DND-41 (cell line): ENCODE results near the gene SLAMF1.

ENCODE experiments used
- ATAC-seq: fragments of 200-7000 bp; cut with Tn5 transposase; 3 replicates; pipeline ENCODE4 v1.9.1; 2021; ENCODE audit warnings: low read depth; ENCODE audit not compliant: insufficient read depth
- DNase-seq: peaks from one replicate; pipeline ENCODE4 v3.0.0-alpha.2; 2020
- H2AFZ ChIP-seq: 2 replicates; pipeline ENCODE4 v1.6.0; 2012; ENCODE audit warnings: low read depth, low read length
- H3K27ac ChIP-seq: 2 replicates; pipeline ENCODE4 v1.5.1; 2012; ENCODE audit warnings: low read length, inconsistent platforms
- H3K27me3 ChIP-seq: fragments of 200-600 bp; sonication (generic); 2 replicates; pipeline ENCODE4 v1.6.0; 2012; ENCODE audit warnings: low read length, mild to moderate bottlenecking, inconsistent platforms; ENCODE audit not compliant: insufficient read depth, poor library complexity
- H3K36me3 ChIP-seq: 2 replicates; pipeline ENCODE4 v1.5.1; 2012; ENCODE audit warnings: low read length, inconsistent platforms; ENCODE audit not compliant: insufficient read depth
- H3K4me1 ChIP-seq: 2 replicates; pipeline ENCODE4 v1.5.1; 2012; ENCODE audit warnings: mild to moderate bottlenecking, low read length; ENCODE audit not compliant: insufficient read depth
- H3K4me2 ChIP-seq: 2 replicates; pipeline ENCODE4 v1.6.0; 2012; ENCODE audit warnings: mild to moderate bottlenecking, moderate library complexity, low read length, inconsistent platforms; ENCODE audit not compliant: insufficient read depth
- H3K4me3 ChIP-seq, 2 experiments: fragments of 200-600 bp in 1 of 2; shearing (Covaris generic) in 1 of 2; 2 replicates each; pipeline ENCODE4 v1.5.1; 2012 to 2016; ENCODE audit warnings: inconsistent platforms in 2 of 2, low read length in 2 of 2, mild to moderate bottlenecking in 2 of 2, low read depth in 1 of 2, moderate library complexity in 1 of 2
- H3K79me2 ChIP-seq: 2 replicates; pipeline ENCODE4 v1.6.0; 2012; ENCODE audit warnings: low read length, inconsistent platforms; ENCODE audit not compliant: insufficient read depth
- H3K9ac ChIP-seq: 2 replicates; pipeline ENCODE4 v1.6.0; 2012; ENCODE audit warnings: low read depth, mild to moderate bottlenecking, inconsistent platforms, low read length, moderate library complexity
- H3K9me3 ChIP-seq: 2 replicates; pipeline ENCODE4 v1.5.1; 2012; ENCODE audit warnings: low read length, moderate library complexity, mild to moderate bottlenecking, inconsistent platforms; ENCODE audit not compliant: insufficient read depth, severe bottlenecking
- H4K20me1 ChIP-seq: 2 replicates; pipeline ENCODE4 v1.6.0; 2012; ENCODE audit warnings: low read length; ENCODE audit not compliant: insufficient read depth
- EZH2 ChIP-seq: IDR thresholded peaks from 3 replicates; pipeline ENCODE4 v1.6.1; 2012; ENCODE audit warnings: borderline replicate concordance, low read depth, mild to moderate bottlenecking, moderate library complexity, low read length, inconsistent platforms; ENCODE audit not compliant: severe bottlenecking
- TF ChIP-seq, protein P1 (sequence below): IDR thresholded peaks from 2 replicates; pipeline ENCODE4 v1.5.1; 2012; ENCODE audit warnings: borderline replicate concordance, low read length, moderate library complexity, mild to moderate bottlenecking; ENCODE audit not compliant: poor library complexity, severe bottlenecking; ENCODE audit errors: extremely low read depth

SLAMF1 gene

GRCh38 chr1:160639652-160640051 lies 7.2 kb downstream of the SLAMF1 start:
- DNase-seq (no peak), ATAC-seq (no peak)
- Histone ChIP-seq H2AFZ (no peak overlapping the region), H3K4me1 (peaks cover 60% of the 10 kb centered on the region), H3K36me3 (no peaks in the 10 kb centered on the region; the same call in 1 of the 2 replicates), H3K27ac (peak overlapping the region; percentile 26), H3K27me3 (no peaks in the 10 kb centered on the region), H3K9me3 (no peaks in the 10 kb centered on the region), H3K4me2 (no peak overlapping the region), H3K9ac (no peak overlapping the region), H4K20me1 (no peaks in the 10 kb centered on the region), H3K79me2 (no peaks in the 10 kb centered on the region), H3K4me3 (no peak overlapping the region)
- TF ChIP-seq, protein P1, sequence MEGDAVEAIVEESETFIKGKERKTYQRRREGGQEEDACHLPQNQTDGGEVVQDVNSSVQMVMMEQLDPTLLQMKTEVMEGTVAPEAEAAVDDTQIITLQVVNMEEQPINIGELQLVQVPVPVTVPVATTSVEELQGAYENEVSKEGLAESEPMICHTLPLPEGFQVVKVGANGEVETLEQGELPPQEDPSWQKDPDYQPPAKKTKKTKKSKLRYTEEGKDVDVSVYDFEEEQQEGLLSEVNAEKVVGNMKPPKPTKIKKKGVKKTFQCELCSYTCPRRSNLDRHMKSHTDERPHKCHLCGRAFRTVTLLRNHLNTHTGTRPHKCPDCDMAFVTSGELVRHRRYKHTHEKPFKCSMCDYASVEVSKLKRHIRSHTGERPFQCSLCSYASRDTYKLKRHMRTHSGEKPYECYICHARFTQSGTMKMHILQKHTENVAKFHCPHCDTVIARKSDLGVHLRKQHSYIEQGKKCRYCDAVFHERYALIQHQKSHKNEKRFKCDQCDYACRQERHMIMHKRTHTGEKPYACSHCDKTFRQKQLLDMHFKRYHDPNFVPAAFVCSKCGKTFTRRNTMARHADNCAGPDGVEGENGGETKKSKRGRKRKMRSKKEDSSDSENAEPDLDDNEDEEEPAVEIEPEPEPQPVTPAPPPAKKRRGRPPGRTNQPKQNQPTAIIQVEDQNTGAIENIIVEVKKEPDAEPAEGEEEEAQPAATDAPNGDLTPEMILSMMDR = no peak
- no peak for TF ChIP-seq EZH2

- H3K79me2 ChIP-seq = no peaks in the 10 kb centered on the region
- H2AFZ ChIP-seq = no peak overlapping the region
- no peak overlapping the region for H3K4me2 ChIP-seq
- peak overlapping the region; percentile 79 for H3K27ac ChIP-seq
- no peaks in the 10 kb centered on the region; the same call in 1 of the 2 replicates for H3K36me3 ChIP-seq
- no peaks in the 10 kb centered on the region for H3K27me3 ChIP-seq
- peaks cover 60% of the 10 kb centered on the region for H3K4me1 ChIP-seq
- TF ChIP-seq EZH2 = no peak
- TF ChIP-seq, protein P1 = no peak
- no peak overlapping the region for H3K9ac ChIP-seq
- DNase-seq (no peak), ATAC-seq (no peak)
- no peak overlapping the region for H3K4me3 ChIP-seq
- H3K9me3 ChIP-seq = no peaks in the 10 kb centered on the region
- no peaks in the 10 kb centered on the region for H4K20me1 ChIP-seq
Observed at GRCh38 chr1:160638926-160639325, 7.9 kb downstream of the SLAMF1 start.

DNA sequence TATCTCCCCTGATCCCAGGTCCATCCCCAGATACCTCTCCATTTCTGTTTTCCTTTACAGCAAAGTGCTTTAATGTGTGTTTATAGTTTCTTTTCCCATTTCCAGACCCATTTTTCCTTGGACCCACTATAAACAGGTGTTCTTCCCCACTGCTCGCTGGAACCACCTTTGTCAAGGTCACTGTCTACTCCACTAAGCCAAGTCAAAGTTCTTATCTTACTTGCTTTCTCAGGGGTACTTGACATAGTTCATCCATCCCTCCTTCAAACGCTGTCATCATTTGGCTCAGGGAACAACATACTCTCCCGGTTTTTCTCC lies 8.3 kb downstream of the SLAMF1 start:
- Histone ChIP-seq H3K4me1 (peaks cover 61% of the 10 kb centered on the region), H3K79me2 (no peaks in the 10 kb centered on the region), H3K27ac (peak overlapping the region; percentile 79), H3K9ac (peak overlapping the region; percentile 37), H2AFZ (no peak overlapping the region; the same call in 1 of the 2 replicates), H3K4me2 (peak overlapping the region; percentile 54), H3K4me3 (no peak overlapping the region), H3K9me3 (no peaks in the 10 kb centered on the region), H4K20me1 (no peaks in the 10 kb centered on the region), H3K36me3 (no peaks in the 10 kb centered on the region; the same call in 1 of the 2 replicates), H3K27me3 (no peaks in the 10 kb centered on the region)
- DNase-seq (no peak), ATAC-seq (no peak)
- no peak for TF ChIP-seq EZH2
- TF ChIP-seq, protein P1 = no peak
